GM12878 (cell line): ENCODE measurements around the gene SPEG. TPM values are rescaled to one million over a fixed set of nuclear protein-coding genes. Genes with fewer than 3 reads are reported as not detected.

ENCODE experiments used
- ATAC-seq: fragments of 200-7000 bp; cut with Tn5 transposase; 3 replicates; pipeline ENCODE4 v1.9.1; 2020; ENCODE audit warnings: mild to moderate bottlenecking, moderate library complexity
- BruUV-seq: library from RNA; stranded (reverse); fragments of 400-500 nt; replicated peaks from 2 replicates; lab custom pipeline; 2021; lab: Mats Ljungman, UMichigan
- CTCF ChIA-PET: fragments of 300-600 bp; sonication (Branson Sonifier 250); formaldehyde crosslinking; extraction: SDS; loops from one replicate; lab custom pipeline; 2021; ENCODE audit warnings: inconsistent platforms; lab: Yijun Ruan, JAX
- POLR2A ChIA-PET: fragments of 350-600 bp; formaldehyde crosslinking; extraction: SDS; loops from one replicate; lab custom pipeline; 2021; ENCODE audit warnings: inconsistent platforms; lab: Charles Lee
- RAD21 ChIA-PET: fragments of 300-600 bp; sonication (Branson Sonifier 250); formaldehyde crosslinking; loops from one replicate; lab custom pipeline; 2023; ENCODE audit warnings: antibody characterized with exemption; ENCODE audit not compliant: unreplicated experiment; lab: Charles Lee
- SMC1A ChIA-PET: fragments of 300-600 bp; sonication (Branson Sonifier 250); formaldehyde crosslinking; loops from one replicate; lab custom pipeline; 2023; ENCODE audit not compliant: unreplicated experiment, uncharacterized antibody; lab: Charles Lee
- DNase-seq: peaks from one replicate; pipeline ENCODE4 v3.0.0-alpha.2; 2011; ENCODE audit warnings: low read depth, low spot score
- FAIRE-seq: peaks from 3 replicates; lab custom pipeline; 2011; peaks lifted over from hg19 to GRCh38; lab: Jason Lieb, UNC
- H2AFZ ChIP-seq: 2 replicates; pipeline ENCODE4 v1.6.0; 2011; ENCODE audit warnings: low read depth, low read length, control low read depth; ENCODE audit not compliant: control insufficient read depth
- H3K27ac ChIP-seq: 2 replicates; pipeline ENCODE4 v1.5.1; 2011; ENCODE audit warnings: control low read depth; ENCODE audit not compliant: control insufficient read depth, insufficient read depth
- H3K27me3 ChIP-seq, 2 experiments: replicated peaks in 1 of 2; 2 replicates each; pipeline versions ENCODE4 v1.6.0 to v1.6.1; 2011; ENCODE audit warnings: low read length in 1 of 2; ENCODE audit not compliant: control insufficient read depth in 2 of 2, insufficient read depth in 2 of 2
- H3K36me3 ChIP-seq, 2 experiments: 2 replicates each; pipeline ENCODE4 v1.5.1; 2011; ENCODE audit warnings: low read length in 1 of 2; ENCODE audit not compliant: control insufficient read depth in 2 of 2, insufficient read depth in 2 of 2
- H3K4me1 ChIP-seq: 2 replicates; pipeline ENCODE4 v1.6.1; 2011; ENCODE audit warnings: mild to moderate bottlenecking, low read length, moderate library complexity, mixed read lengths; ENCODE audit not compliant: control insufficient read depth, insufficient read depth
- H3K4me2 ChIP-seq: 2 replicates; pipeline ENCODE4 v1.6.0; 2011; ENCODE audit warnings: control low read depth; ENCODE audit not compliant: control insufficient read depth, insufficient read depth
- H3K4me3 ChIP-seq: fragments of 200-600 bp; sonication (generic); 2 replicates; pipeline ENCODE4 v1.5.1; 2016
- H3K79me2 ChIP-seq: 2 replicates; pipeline ENCODE4 v1.6.0; 2011; ENCODE audit warnings: low read length; ENCODE audit not compliant: control insufficient read depth, insufficient read depth
- H3K9ac ChIP-seq: 2 replicates; pipeline ENCODE4 v1.8.0; 2011; ENCODE audit warnings: low read length, control low read depth, mixed read lengths; ENCODE audit not compliant: control insufficient read depth, insufficient read depth
- H3K9me3 ChIP-seq: replicated peaks from 3 replicates; pipeline ENCODE4 v1.5.1; 2011; ENCODE audit warnings: mild to moderate bottlenecking, low read length; ENCODE audit not compliant: control insufficient read depth, insufficient read depth
- H4K20me1 ChIP-seq: 2 replicates; pipeline ENCODE4 v1.6.0; 2011; ENCODE audit not compliant: control insufficient read depth, insufficient read depth
- ASH2L ChIP-seq: fragments of 300-600, 200-600 bp; sonication (generic); IDR thresholded peaks from 2 replicates; pipeline ENCODE4 v1.6.1; 2017; ENCODE audit warnings: low read depth, mild to moderate bottlenecking, borderline replicate concordance
- ELK1 ChIP-seq: IDR thresholded peaks from 2 replicates; pipeline ENCODE4 v1.6.1; 2012; ENCODE audit warnings: low read depth, low read length, improper control_type of control experiment
- IKZF2 ChIP-seq, 2 experiments: fragments of 450-650 bp; IDR thresholded peaks; 2 replicates each; pipeline ENCODE4 v1.6.1; 2017; ENCODE audit warnings: mild to moderate bottlenecking in 2 of 2, moderate library complexity in 2 of 2
- JUNB ChIP-seq: IDR thresholded peaks from 2 replicates; pipeline ENCODE4 v1.6.1; 2016; ENCODE audit warnings: antibody characterized with exemption, mild to moderate bottlenecking
- KDM1A ChIP-seq: fragments of 200-600 bp; sonication (generic); IDR thresholded peaks from 2 replicates; pipeline ENCODE4 v1.6.1; 2016; ENCODE audit warnings: borderline replicate concordance
- NR2C2 ChIP-seq: IDR thresholded peaks from 2 replicates; pipeline ENCODE4 v1.6.1; 2011; ENCODE audit warnings: borderline replicate concordance, low read depth; ENCODE audit not compliant: control insufficient read depth, insufficient read length
- RCOR1 ChIP-seq: conservative IDR thresholded peaks from 2 replicates; pipeline ENCODE4 v1.6.1; 2012; ENCODE audit warnings: low read depth, low read length, improper control_type of control experiment
- SMAD5 ChIP-seq: IDR thresholded peaks from 2 replicates; pipeline ENCODE4 v1.6.1; 2016; ENCODE audit warnings: antibody characterized with exemption, low read depth
- SMC3 ChIP-seq: IDR thresholded peaks from 2 replicates; pipeline ENCODE4 v1.6.1; 2011; ENCODE audit warnings: low read length, improper control_type of control experiment, borderline replicate concordance
- STAT3 ChIP-seq: IDR thresholded peaks from 2 replicates; pipeline ENCODE4 v1.6.1; 2011; ENCODE audit warnings: low read depth, low read length, improper control_type of control experiment
- ZNF687 ChIP-seq: fragments of 450-650 bp; IDR thresholded peaks from 2 replicates; pipeline ENCODE4 v1.6.1; 2017; ENCODE audit warnings: mild to moderate bottlenecking, moderate library complexity
- WGBS: methylation state at CpG from one replicate; pipeline ENCODE4 v1.1.6; 2016; ENCODE audit warnings: low lambda C conversion rate; ENCODE audit not compliant: insufficient replicate concordance, insufficient coverage; ENCODE audit errors: missing lambda C conversion rate; 5-methylcytosine and 5-hydroxymethylcytosine counted together
- in situ Hi-C: fragments of 300-500 bp; cut with MboI; formaldehyde crosslinking; loops from 9 replicates; pipeline ENCODE4 v1.14.3; 2018; ENCODE audit warnings: mixed read lengths
- intact Hi-C: fragments of 100-400 bp; cut with micrococcal nuclease; formaldehyde crosslinking; loops from one replicate; pipeline ENCODE4 v1.14.2; 2022; ENCODE audit not compliant: unreplicated experiment
- polyA plus RNA-seq, 11 experiments: library from polyadenylated mRNA; depleted of rRNA in 4 of 11; unstranded in 6 of 11; stranded (reverse) in 5 of 11; fragments of >200 nt; fragmentation: Nextera tagmentation in 4 of 11; fragmentation: Illumina TruSeq in 1 of 11; extraction: Ambion mirVana in 4 of 11; extraction: Trizol in 1 of 11; gene quantifications; 1 replicate in 1 of 11; 2 replicates in 10 of 11; pipeline versions ENCODE4 v1.2.1 to v1.2.3, GENCODE V29; 2011 to 2016; ENCODE audit warnings: inconsistent platforms in 2 of 11, missing spikeins in 2 of 11, low read depth in 1 of 11
- total RNA-seq, 4 experiments: library from RNA; depleted of rRNA in 3 of 4; stranded (reverse); fragments of >200 nt in 3 of 4; fragmentation: Illumina TruSeq in 1 of 4; extraction: Trizol in 1 of 4; gene quantifications; 2 replicates each; pipeline versions ENCODE4 v1.2.1 to v1.2.3, GENCODE V29; 2013 to 2021
- TF ChIP-seq, protein P1 (sequence below): fragments of 450-650 bp; IDR thresholded peaks from 2 replicates; pipeline ENCODE4 v1.6.1; 2014; ENCODE audit warnings: mild to moderate bottlenecking

Gene SPEG
- total and polyA plus RNA-seq, 10 of the 15 experiments (the other 5 are each of a cell fraction or from before 2014, with no cell fraction given), result 0.03 to 0.28 TPM; not detected in 8

DNA sequence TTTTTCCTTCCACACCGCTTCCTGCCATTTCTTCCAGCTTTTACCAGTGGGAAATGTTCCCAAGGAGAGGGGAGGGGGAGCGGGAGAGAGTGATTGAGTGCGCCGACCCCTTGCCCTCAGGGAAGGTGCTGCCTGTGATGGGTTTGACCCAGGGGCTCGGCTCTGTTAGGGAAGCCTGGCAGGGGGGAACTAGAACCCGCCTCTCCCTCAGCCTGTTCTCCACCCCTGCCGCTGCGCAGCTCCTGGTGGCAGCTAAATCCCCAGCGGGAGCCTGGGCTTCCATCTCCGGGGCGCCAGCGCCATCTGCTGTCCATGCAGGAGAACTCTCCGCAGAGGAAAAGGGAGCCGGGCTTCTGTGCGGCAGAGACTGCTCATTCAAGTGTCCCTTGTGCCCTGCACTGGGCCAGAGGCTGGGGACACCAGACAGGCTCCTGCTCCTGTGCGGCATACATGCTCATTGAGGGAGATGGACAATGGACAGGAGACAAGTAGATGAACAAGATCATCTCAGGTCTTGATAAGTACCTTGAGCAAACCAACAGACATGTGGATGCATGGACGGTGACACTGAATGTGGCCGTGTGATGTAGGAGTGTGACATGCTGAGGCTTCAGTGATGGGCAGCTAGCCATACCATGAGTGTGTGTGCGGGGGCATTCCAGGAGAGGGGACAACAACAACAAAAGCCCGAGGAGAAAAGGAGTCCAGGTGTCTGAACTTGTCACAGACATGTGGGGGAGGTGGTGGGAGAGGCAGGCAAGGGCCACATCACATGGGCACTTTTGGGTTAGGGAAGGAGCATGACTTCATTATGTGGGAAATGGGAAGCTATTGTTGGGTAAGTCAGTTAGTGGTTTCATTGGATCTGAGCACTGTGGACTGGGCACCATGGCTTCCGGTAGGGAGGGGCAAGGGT is 95.7 kb downstream of the SPEG start (continued):
- TF ChIP-seq, protein P1, sequence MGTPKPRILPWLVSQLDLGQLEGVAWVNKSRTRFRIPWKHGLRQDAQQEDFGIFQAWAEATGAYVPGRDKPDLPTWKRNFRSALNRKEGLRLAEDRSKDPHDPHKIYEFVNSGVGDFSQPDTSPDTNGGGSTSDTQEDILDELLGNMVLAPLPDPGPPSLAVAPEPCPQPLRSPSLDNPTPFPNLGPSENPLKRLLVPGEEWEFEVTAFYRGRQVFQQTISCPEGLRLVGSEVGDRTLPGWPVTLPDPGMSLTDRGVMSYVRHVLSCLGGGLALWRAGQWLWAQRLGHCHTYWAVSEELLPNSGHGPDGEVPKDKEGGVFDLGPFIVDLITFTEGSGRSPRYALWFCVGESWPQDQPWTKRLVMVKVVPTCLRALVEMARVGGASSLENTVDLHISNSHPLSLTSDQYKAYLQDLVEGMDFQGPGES, result 0 out of 2 replicates have a peak, but pooled peaks have one; percentile 8

GRCh38 chr2:219531639-219532377 is 97.2 kb downstream of the SPEG start:
- H3K36me3 ChIP-seq, result no peaks in the 10 kb centered on the region
- H3K27me3 ChIP-seq, result peaks cover 3 to 10% of the 10 kb centered on the region in 2 experiments; a peak in 3 of 4 replicates
- ChIA-PET POLR2A (no interaction called here), RAD21 (interaction anchor here (1.1 to 2.2 kb wide), 2 partner anchors 36 to 55 kb away, joined by 4 to 7 read pairs; a partner anchor contains a TSS), CTCF (interaction anchor here (0.6 to 10.8 kb wide), 7 partner anchors 9 to 129 kb away, joined by 3 to 224 read pairs (median 5); partner anchors contain the start of gene GMPPA), SMC1A (interaction anchor here (4.3 kb wide), 1 partner anchor 36 kb away, joined by 41 read pairs; a partner anchor contains a TSS)
- 34% methylated on average over 20 of the region's 20 CpGs for WGBS
- H3K9me3 ChIP-seq, result no peaks in the 10 kb centered on the region
- no peaks in the 10 kb centered on the region for H3K4me1 ChIP-seq
- H3K4me2 ChIP-seq, result no peak overlapping the region
- H3K4me3 ChIP-seq, result no peak overlapping the region
- BruUV-seq, result no TSS peak
- intact Hi-C loops, result no loop called here
- no peak overlapping the region for H3K9ac ChIP-seq
- in situ Hi-C loops, result loop anchor here (5.0 kb wide), 1 partner anchor 130 kb away; no protein-coding TSS in a partner anchor
- no peak for FAIRE-seq
- H3K79me2 ChIP-seq, result no peaks in the 10 kb centered on the region
- ATAC-seq, result no peak
- no peak overlapping the region for H2AFZ ChIP-seq
- no peaks in the 10 kb centered on the region; the same call in 1 of the 2 replicates for H4K20me1 ChIP-seq
- no peak overlapping the region for H3K27ac ChIP-seq
- DNase-seq, result no peak
- TF ChIP-seq SMAD5, result no peak
- no peak for TF ChIP-seq RCOR1
- TF ChIP-seq STAT3, result no peak
- no peak for TF ChIP-seq ELK1
- TF ChIP-seq NR2C2, result no peak
- no peak for TF ChIP-seq IKZF2 (IDR thresholded peaks at IDR 0.05)
- TF ChIP-seq KDM1A, result no peak
- no peak for TF ChIP-seq JUNB
- no peak for TF ChIP-seq ZNF687
- TF ChIP-seq SMC3, result no peak
- no peak for TF ChIP-seq ASH2L
